SKM-1 treated with dmso at 0.1 percent for 144 hours (cell line): ENCODE results near the gene MC4R.

Experiments used
- DNase-seq: peaks from one replicate; lab custom pipeline; 2025; ENCODE audit not compliant: unreplicated experiment; lab: John Stamatoyannopoulos, UW

The MC4R gene

DNA sequence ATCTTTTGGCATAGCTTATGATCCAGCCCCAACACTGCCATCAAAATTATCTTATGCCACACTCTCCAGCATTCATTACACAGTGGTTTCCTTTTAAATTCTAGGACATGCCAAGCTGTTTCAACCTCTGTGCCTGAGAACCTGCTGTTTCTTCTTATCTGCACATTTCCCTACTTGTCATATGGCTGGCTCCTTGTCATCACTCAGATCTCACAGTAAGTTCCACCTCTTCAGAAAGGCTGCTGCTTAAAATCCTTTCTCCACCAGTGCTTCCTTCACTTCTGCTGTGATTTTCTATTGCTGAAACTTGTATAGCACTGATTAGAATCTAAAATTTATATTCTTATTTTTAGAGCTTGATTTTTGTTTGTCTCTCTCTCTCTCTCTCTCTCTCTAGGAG, 43.4 kb downstream of the MC4R start:
- DNase-seq, result no peak

GRCh38 chr18:60327880-60328279, 44.7 kb downstream of the MC4R start:
- no peak for DNase-seq

- DNase-seq, result no peak
Measured at GRCh38 chr18:60322591-60322990, 50.0 kb downstream of the MC4R start.
